ENCODE results near the gene CTH.
"Not testable (repeated sequence)": the region's sequence is repeated elsewhere in the genome, so short reads cannot be mapped to it uniquely, and the experiment has no call there.

CTH gene

GRCh38 chr1:70411360-70411844, 334 bp downstream of the CTH start:
- peak; percentile 44 for DNase-seq

- no peak for DNase-seq
Observed at GRCh38 chr1:70415882-70416281, 4.8 kb downstream of the CTH start.

GRCh38 chr1:70418973-70419734, 8.1 kb downstream of the CTH start:
- DNase-seq = not testable (repeated sequence)

- no peak for DNase-seq
Observed at GRCh38 chr1:70420320-70420719, 9.3 kb downstream of the CTH start.

GRCh38 chr1:70426154-70427131, 15.4 kb downstream of the CTH start:
- DNase-seq = no peak

- DNase-seq = peak; percentile 42
Observed at GRCh38 chr1:70427976-70428375, 16.9 kb downstream of the CTH start.

GRCh38 chr1:70429219-70429618, 18.2 kb downstream of the CTH start:
- DNase-seq = peak; percentile 28

- no peak for DNase-seq
Observed at GRCh38 chr1:70429757-70430156, 18.7 kb downstream of the CTH start.

- no peak for DNase-seq
Observed at GRCh38 chr1:70431317-70431716, 20.2 kb downstream of the CTH start.

- no peak for DNase-seq
Observed at GRCh38 chr1:70431874-70432273, 20.8 kb downstream of the CTH start.

- no peak for DNase-seq
Observed at GRCh38 chr1:70434253-70434859, 23.3 kb downstream of the CTH start.

GRCh38 chr1:70436622-70437251, 25.7 kb downstream of the CTH start:
- DNase-seq = no peak

GRCh38 chr1:70438529-70438928, 27.5 kb downstream of the CTH start:
- DNase-seq = no peak

GRCh38 chr1:70440642-70441391, 29.7 kb downstream of the CTH start:
- no peak for DNase-seq

GRCh38 chr1:70441392-70442035, 30.4 kb downstream of the CTH start:
- no peak for DNase-seq

- no peak for DNase-seq
Observed at GRCh38 chr1:70442490-70442889, 31.4 kb downstream of the CTH start.

- no peak for DNase-seq
Observed at GRCh38 chr1:70443739-70444138, 32.7 kb downstream of the CTH start.

GRCh38 chr1:70449049-70449448, 38.0 kb downstream of the CTH start:
- DNase-seq = no peak

- not testable (repeated sequence) for DNase-seq
Observed at GRCh38 chr1:70452164-70452939, 41.3 kb downstream of the CTH start.

- DNase-seq = no peak
Observed at GRCh38 chr1:70455291-70455690, 44.2 kb downstream of the CTH start.

- DNase-seq = no peak
Observed at GRCh38 chr1:70458131-70458530, 47.1 kb downstream of the CTH start.

All from fibroblast of upper back skin (primary cell).